ENCODE data around the gene USP6. TPM values are rescaled to one million over a fixed set of nuclear protein-coding genes. Genes with fewer than 3 reads are reported as not detected.

USP6 gene
- total and polyA plus RNA-seq, 2 of the 13 experiments (the other 11 are each of a cell fraction or from before 2014, with no cell fraction given) = 0.04 TPM; not detected in 1

- no peak for TF ChIP-seq REST (IDR thresholded peaks at IDR 0.05; ENCODE audit: borderline replicate concordance in 1 of 2, low read depth in 1 of 2, low read length in 2 of 2)
These were observed 68.5 kb downstream of the USP6 start (continued) for GRCh38 chr17:5184288-5184687.

- in situ Hi-C loops (cut with HindIII; ENCODE audit: extremely low pct_ligation_motif_present, low pct_unique_long_range_greater_than_20kb) (no loop called here), intact Hi-C loops (cut with micrococcal nuclease; ENCODE audit: unreplicated experiment) (no loop called here)
- CTCF ChIA-PET (ENCODE audit: low intra/inter-chr PET ratio, low total read pairs) = interaction anchor here (1.1 kb wide), 1 partner anchor 45 kb away, joined by 4 read pairs; no protein-coding TSS in a partner anchor
- Histone ChIP-seq H3K4me1 (ENCODE audit: insufficient read depth, low read length) (peaks cover 17% of the 10 kb centered on the region), H3K27ac (ENCODE audit: extremely low read length, insufficient read depth, low read length) (peak within 1 kb of the TSS; percentile 58), H3K9ac (ENCODE audit: insufficient read depth, low read depth, low read length) (peak within 1 kb of the TSS; percentile 79), H3K9me3 (ENCODE audit: low read length) (no peaks in the 10 kb centered on the region), H4K20me1 (ENCODE audit: insufficient read depth, low read length) (no peaks in the 10 kb centered on the region), H3K4me2 (ENCODE audit: low read depth, low read length) (peak within 1 kb of the TSS; percentile 68), H2AFZ (ENCODE audit: low read length) (no peak within 1 kb of the TSS), H3K27me3 (ENCODE audit: control insufficient read depth in 1 of 2, insufficient read depth in 2 of 2, low read length in 2 of 2) (no peaks in the 10 kb centered on the region), H3K4me3 (replicated peaks in 1 of 3; ENCODE audit: insufficient read depth in 1 of 3, low read depth in 2 of 3, low read length in 3 of 3) (peak within 1 kb of the TSS; percentile 81 to 85 (median 82)), H3K79me2 (ENCODE audit: insufficient read depth, low read length) (peaks cover 9% of the 10 kb centered on the region), H3K36me3 (replicated peaks in 1 of 2; ENCODE audit: control insufficient read depth in 1 of 2, insufficient read depth in 2 of 2, low read length in 2 of 2) (no peaks in the 10 kb centered on the region)
- peak; percentile 81 for DNase-seq (ENCODE audit: low spot score)
- ATAC-seq = peak; percentile 99
- POLR2A ChIA-PET = interaction anchor here (0.6 to 0.9 kb wide), 2 partner anchors 79 to 252 kb away, joined by 3 read pairs; partner anchors contain the start of genes RNF167 and SLC25A11
- no TSS peak for BruUV-seq (replicated peaks)
- no peak for FAIRE-seq
- WGBS (ENCODE audit: low lambda C conversion rate) = 47% methylated on average over 30 of the region's 82 CpGs
- TF ChIP-seq ZNF691 (CRISPR knock-in tag; IDR thresholded peaks at IDR 0.05; ENCODE audit: borderline replicate concordance, low read depth) = 0 out of 2 replicates have a peak, but pooled peaks have one; percentile 47
- peak; percentile 37; the same call in 1 of the 2 replicates for TF ChIP-seq TFDP1 (CRISPR knock-in tag; IDR thresholded peaks at IDR 0.05; ENCODE audit: borderline replicate concordance)
- TF ChIP-seq ZFP82 (CRISPR knock-in tag; IDR thresholded peaks at IDR 0.05; ENCODE audit: borderline replicate concordance) = no peak
- 0 out of 2 replicates have a peak, but pooled peaks have one; percentile 38 for TF ChIP-seq ZFP62 (CRISPR knock-in tag; IDR thresholded peaks at IDR 0.05)
- peak; percentile 70 for TF ChIP-seq NFYB (CRISPR knock-in tag; IDR thresholded peaks at IDR 0.05)
- TF ChIP-seq SIN3B (IDR thresholded peaks at IDR 0.05; ENCODE audit: low read length) = peak; percentile 73
- no peak for TF ChIP-seq ATF5 (CRISPR knock-in tag; IDR thresholded peaks at IDR 0.05; ENCODE audit: low read depth)
- TF ChIP-seq SKI (IDR thresholded peaks at IDR 0.05; ENCODE audit: partially characterized antibody) = peak; percentile 36
- TF ChIP-seq NONO (IDR thresholded peaks at IDR 0.05) = no peak
- peak; percentile 88 for TF ChIP-seq NONO (CRISPR knock-in tag; conservative IDR thresholded peaks at IDR 0.05)
- peak; percentile 75; the same call in 1 of the 2 replicates for TF ChIP-seq YEATS2 (CRISPR knock-in tag; IDR thresholded peaks at IDR 0.05; ENCODE audit: borderline replicate concordance)
- peak; percentile 24; the same call in 1 of the 2 replicates for TF ChIP-seq CREB1 (IDR thresholded peaks at IDR 0.05)
- TF ChIP-seq CREB1 (CRISPR knock-in tag; IDR thresholded peaks at IDR 0.05) = no peak
- peak; percentile 65 for TF ChIP-seq TEAD3 (CRISPR knock-in tag; optimal IDR thresholded peaks at IDR 0.05; ENCODE audit: borderline replicate concordance)
These were observed 75.9 kb downstream of the USP6 start, which contains the start of gene ZNF594 for GRCh38 chr17:5191541-5192417. TSS of gene ZNF594 (minus strand) at chr17:5191868. CDS start at chr17:5184256, 7,612 bp downstream.

Measured in HepG2 (cell line).